ENCODE data around the gene GOLT1A. TPM values are rescaled to one million over a fixed set of nuclear protein-coding genes. Genes with fewer than 3 reads are reported as not detected.
A peak's percentile ranks its signal among the peaks of the same experiment; 100 is the strongest.

The GOLT1A gene
- polyA plus RNA-seq, 3 donors from 2014 or later: not detected

- H3K4me3 Mint-ChIP-seq: peak overlapping the region in 1 of 5 donors; percentile 13
- no peaks in the 10 kb centered on the region for H3K36me3 Mint-ChIP-seq
- no peaks in the 10 kb centered on the region for H3K9me3 Mint-ChIP-seq
- peaks cover 3 to 12% (median 6%) of the 10 kb centered on the region in 3 donors for H3K27me3 Mint-ChIP-seq (ENCODE audit: low read depth in 3 of 3)
- peaks cover 12 to 18% of the 10 kb centered on the region in 2 donors for H3K4me1 Mint-ChIP-seq
- no peak overlapping the region for H3K27ac Mint-ChIP-seq
- DNase-seq: no peak
These were observed 4.8 kb upstream of the GOLT1A start for GRCh38 chr1:204218552-204218951.

- H3K4me3 Mint-ChIP-seq: no peak overlapping the region
- peaks cover 12 to 18% of the 10 kb centered on the region in 2 donors for H3K4me1 Mint-ChIP-seq
- H3K27ac Mint-ChIP-seq: no peak overlapping the region
- H3K36me3 Mint-ChIP-seq: no peaks in the 10 kb centered on the region
- no peak for DNase-seq
- H3K9me3 Mint-ChIP-seq: no peaks in the 10 kb centered on the region
- peaks cover 3 to 12% (median 6%) of the 10 kb centered on the region in 3 donors for H3K27me3 Mint-ChIP-seq (ENCODE audit: low read depth in 3 of 3)
These were observed 3.8 kb upstream of the GOLT1A start for GRCh38 chr1:204217648-204218000.

DNA sequence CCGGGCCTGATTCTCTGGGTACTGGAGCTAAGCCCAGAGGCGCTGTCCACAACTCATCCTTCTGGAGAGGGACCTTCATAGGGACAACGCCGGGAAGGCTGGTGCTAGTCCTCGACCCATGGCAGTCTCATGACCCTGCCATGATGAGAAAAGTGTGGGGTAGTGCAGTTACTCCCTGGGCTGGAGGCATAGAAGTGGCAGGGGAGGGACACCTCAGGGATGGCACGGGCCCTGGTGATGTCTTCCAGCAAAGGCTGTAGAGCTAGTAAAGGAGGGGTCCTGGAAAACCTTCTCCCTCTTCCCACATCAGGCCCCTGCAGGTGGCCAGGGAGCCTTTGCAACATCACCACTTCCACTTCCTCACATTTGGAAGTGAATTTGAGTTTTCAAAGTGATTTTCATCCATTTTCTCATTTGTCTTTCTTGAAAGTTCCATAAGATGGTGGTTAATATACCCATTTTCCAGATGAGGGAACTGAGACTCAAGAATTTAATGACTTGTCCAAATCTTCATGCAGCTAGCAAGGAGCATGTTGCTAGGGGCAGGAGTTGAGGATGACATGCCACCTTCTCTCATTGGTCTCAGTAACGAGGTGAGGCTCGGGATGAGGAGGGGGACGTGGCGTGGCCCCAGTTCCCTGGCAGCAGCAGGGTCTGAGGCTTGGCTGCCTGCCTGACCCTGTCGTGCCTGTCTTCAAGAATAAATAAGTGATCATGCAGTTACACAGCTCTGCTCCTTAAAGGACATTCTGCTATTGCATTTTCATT, 3.3 kb upstream of the GOLT1A start:
- Mint-ChIP-seq H3K27ac (no peak overlapping the region), H3K27me3 (ENCODE audit: low read depth in 3 of 3) (peaks cover 3 to 12% (median 6%) of the 10 kb centered on the region in 3 donors), H3K36me3 (no peaks in the 10 kb centered on the region), H3K4me3 (no peak overlapping the region), H3K9me3 (no peaks in the 10 kb centered on the region), H3K4me1 (peaks cover 12 to 18% of the 10 kb centered on the region in 2 donors)
- DNase-seq: no peak

DNA sequence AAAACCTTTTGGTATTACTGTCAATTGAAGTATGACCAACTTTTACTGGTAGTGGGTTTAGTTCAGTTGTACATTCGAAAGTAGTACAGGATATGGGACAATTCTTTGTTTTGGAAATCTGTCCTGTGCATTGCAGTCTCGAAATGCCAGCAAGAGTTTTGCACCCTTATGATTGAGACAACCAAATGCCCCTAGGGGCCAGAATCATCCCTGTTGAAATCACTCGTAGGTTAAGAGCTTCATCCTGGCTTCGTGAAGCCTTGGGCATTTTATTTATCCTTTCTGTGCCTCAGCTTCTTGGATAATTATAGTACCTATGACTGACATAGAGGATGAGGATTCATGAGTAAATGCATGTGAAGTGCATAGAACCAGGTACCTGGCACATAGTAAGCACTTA, 2.4 kb upstream of the GOLT1A start:
- H3K36me3 Mint-ChIP-seq: no peaks in the 10 kb centered on the region
- H3K9me3 Mint-ChIP-seq: no peaks in the 10 kb centered on the region
- no peak for DNase-seq
- H3K4me3 Mint-ChIP-seq: no peak overlapping the region
- no peak overlapping the region for H3K27ac Mint-ChIP-seq
- H3K27me3 Mint-ChIP-seq (ENCODE audit: low read depth in 3 of 3): peaks cover 3 to 10% (median 3%) of the 10 kb centered on the region in 3 donors
- H3K4me1 Mint-ChIP-seq: peaks cover 12 to 18% of the 10 kb centered on the region in 2 donors

- peaks cover 2 to 9% (median 3%) of the 10 kb centered on the region in 3 donors for H3K27me3 Mint-ChIP-seq (ENCODE audit: low read depth in 3 of 3)
- no peak overlapping the region for H3K27ac Mint-ChIP-seq
- H3K9me3 Mint-ChIP-seq: no peaks in the 10 kb centered on the region
- no peaks in the 10 kb centered on the region for H3K36me3 Mint-ChIP-seq
- peaks cover 6 to 7% of the 10 kb centered on the region in 2 donors for H3K4me1 Mint-ChIP-seq
- no peak overlapping the region for H3K4me3 Mint-ChIP-seq
- DNase-seq: no peak
These were observed 1.1 kb downstream of the GOLT1A start for GRCh38 chr1:204212715-204213114.

DNA sequence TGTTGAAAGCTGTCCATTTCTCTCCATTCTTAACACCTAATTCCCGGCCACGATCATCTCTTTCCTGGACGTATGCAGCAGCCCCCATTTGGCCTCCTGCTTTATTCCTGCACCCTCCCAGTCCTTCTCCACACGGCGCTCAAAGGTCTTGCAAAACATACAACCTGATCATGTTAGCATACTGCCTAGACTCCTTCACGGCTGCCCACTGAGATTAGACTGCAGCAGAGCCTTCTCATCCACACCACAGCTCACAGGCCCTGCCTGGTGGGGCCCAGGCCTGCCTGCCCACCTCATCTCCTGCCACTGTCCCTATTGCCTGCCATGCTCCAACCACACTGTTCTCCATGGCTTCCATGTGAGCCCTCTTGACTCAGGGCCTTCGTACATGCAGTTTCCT, 2.7 kb downstream of the GOLT1A start:
- Mint-ChIP-seq H3K36me3 (no peaks in the 10 kb centered on the region), H3K4me1 (peaks cover 6 to 7% of the 10 kb centered on the region in 2 donors), H3K9me3 (no peaks in the 10 kb centered on the region), H3K4me3 (no peak overlapping the region), H3K27me3 (ENCODE audit: low read depth in 3 of 3) (peaks cover 3 to 9% (median 6%) of the 10 kb centered on the region in 3 donors), H3K27ac (no peak overlapping the region)
- DNase-seq: no peak

DNA sequence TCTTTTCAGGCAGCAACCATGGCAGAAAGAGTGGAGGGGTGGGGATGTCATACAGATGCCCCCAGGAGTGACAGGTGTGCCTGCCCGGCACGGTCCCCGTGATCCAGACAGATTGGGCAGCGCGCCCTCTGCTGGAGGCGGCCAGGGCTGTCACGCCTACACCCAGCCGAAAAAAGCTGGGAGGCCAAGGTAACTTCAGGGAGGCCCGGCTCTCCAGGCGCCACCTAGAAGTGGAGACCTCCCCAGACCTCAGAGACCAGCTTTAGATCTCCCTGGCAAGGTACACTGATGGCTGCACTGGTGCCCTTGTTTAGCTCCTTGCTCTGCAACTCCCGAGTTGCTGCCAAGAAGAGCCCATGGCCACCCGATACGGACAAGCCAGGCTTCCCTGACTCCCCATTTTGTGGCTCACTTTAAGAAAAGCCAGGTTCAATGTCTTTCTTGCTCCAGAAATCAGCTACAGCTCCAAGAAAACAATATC, 6.6 kb downstream of the GOLT1A start:
- no peaks in the 10 kb centered on the region for H3K36me3 Mint-ChIP-seq
- H3K4me3 Mint-ChIP-seq: no peak overlapping the region
- no peaks in the 10 kb centered on the region for H3K9me3 Mint-ChIP-seq
- DNase-seq: peak; percentile 49 to 57 (median 55)
- H3K27ac Mint-ChIP-seq: no peak overlapping the region
- no peaks in the 10 kb centered on the region for H3K4me1 Mint-ChIP-seq
- H3K27me3 Mint-ChIP-seq (ENCODE audit: low read depth in 3 of 3): peaks cover 1 to 12% (median 2%) of the 10 kb centered on the region in 3 donors

- Mint-ChIP-seq H3K27ac (no peak overlapping the region), H3K4me1 (no peaks in the 10 kb centered on the region), H3K27me3 (ENCODE audit: low read depth in 3 of 3) (peaks cover 1 to 12% (median 2%) of the 10 kb centered on the region in 3 donors), H3K4me3 (no peak overlapping the region), H3K9me3 (no peaks in the 10 kb centered on the region), H3K36me3 (no peaks in the 10 kb centered on the region)
- DNase-seq: no peak
These were observed 7.7 kb downstream of the GOLT1A start for GRCh38 chr1:204206121-204206520.

GRCh38 chr1:204205486-204205885, 8.3 kb downstream of the GOLT1A start:
- Mint-ChIP-seq H3K36me3 (no peaks in the 10 kb centered on the region), H3K4me1 (no peaks in the 10 kb centered on the region), H3K27me3 (ENCODE audit: low read depth in 3 of 3) (peaks cover 1 to 12% (median 2%) of the 10 kb centered on the region in 3 donors), H3K27ac (peak overlapping the region in 1 of 6 donors; percentile 1), H3K9me3 (no peaks in the 10 kb centered on the region), H3K4me3 (no peak overlapping the region)
- no peak for DNase-seq

DNA sequence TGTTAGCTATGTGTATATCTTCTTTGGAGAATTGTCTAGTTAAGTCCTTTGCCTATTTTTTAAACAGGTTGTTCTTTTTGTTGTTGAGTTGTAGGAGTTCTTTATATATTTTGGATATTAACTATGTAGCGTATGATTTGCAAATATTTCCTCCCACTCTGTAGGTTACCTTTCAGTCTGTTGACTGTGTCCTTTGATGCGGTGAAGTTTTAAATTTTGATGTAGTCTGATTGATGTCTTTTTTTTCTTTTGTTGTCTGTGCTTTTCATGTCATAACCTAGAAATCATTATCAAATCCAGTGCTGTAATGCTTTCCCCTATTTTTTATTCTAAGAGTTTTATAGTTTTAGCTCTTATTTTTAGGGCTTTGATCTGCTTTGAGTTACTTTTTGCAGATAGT, 8.8 kb downstream of the GOLT1A start:
- no peak overlapping the region for H3K4me3 Mint-ChIP-seq
- H3K4me1 Mint-ChIP-seq: no peaks in the 10 kb centered on the region
- H3K36me3 Mint-ChIP-seq: no peaks in the 10 kb centered on the region
- DNase-seq: no peak
- H3K9me3 Mint-ChIP-seq: no peaks in the 10 kb centered on the region
- H3K27ac Mint-ChIP-seq: no peak overlapping the region
- H3K27me3 Mint-ChIP-seq (ENCODE audit: low read depth in 3 of 3): peaks cover 1 to 12% (median 2%) of the 10 kb centered on the region in 3 donors

- H3K4me1 Mint-ChIP-seq: no peaks in the 10 kb centered on the region
- H3K36me3 Mint-ChIP-seq: no peaks in the 10 kb centered on the region
- DNase-seq: no peak
- no peaks in the 10 kb centered on the region for H3K9me3 Mint-ChIP-seq
- H3K27me3 Mint-ChIP-seq (ENCODE audit: low read depth in 3 of 3): peaks cover 0 to 12% (median 1%) of the 10 kb centered on the region in 3 donors
- H3K4me3 Mint-ChIP-seq: no peak overlapping the region
- no peak overlapping the region for H3K27ac Mint-ChIP-seq
These were observed 10.5 kb downstream of the GOLT1A start for GRCh38 chr1:204203206-204203767.

DNA sequence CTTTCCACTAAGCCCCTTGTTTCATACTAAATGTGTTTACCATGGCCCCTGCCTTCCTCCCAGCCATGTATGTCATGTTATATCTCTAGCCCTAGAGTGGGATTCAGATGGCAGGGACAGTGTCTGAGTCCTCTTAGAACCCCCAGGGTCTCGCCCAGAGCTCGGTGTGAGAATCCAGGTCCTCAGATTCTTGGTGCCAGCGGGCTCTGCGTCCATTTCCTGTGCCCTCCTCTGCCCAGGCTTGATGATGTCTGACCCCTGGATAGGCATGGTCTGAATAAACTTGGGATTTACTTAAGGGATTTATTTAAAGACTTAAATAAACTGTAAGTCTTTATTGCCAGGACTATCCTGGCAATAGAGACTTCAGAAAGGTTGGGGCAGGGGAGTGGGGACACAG, 11.3 kb downstream of the GOLT1A start:
- H3K27me3 Mint-ChIP-seq (ENCODE audit: low read depth in 3 of 3): peaks cover 0 to 12% (median 0%) of the 10 kb centered on the region in 3 donors
- no peaks in the 10 kb centered on the region for H3K4me1 Mint-ChIP-seq
- no peak for DNase-seq
- H3K27ac Mint-ChIP-seq: no peak overlapping the region
- no peaks in the 10 kb centered on the region for H3K9me3 Mint-ChIP-seq
- H3K4me3 Mint-ChIP-seq: no peak overlapping the region
- H3K36me3 Mint-ChIP-seq: no peaks in the 10 kb centered on the region

- no peaks in the 10 kb centered on the region for H3K9me3 Mint-ChIP-seq
These were observed 12.3 kb downstream of the GOLT1A start for GRCh38 chr1:204201348-204202040.

GRCh38 chr1:204199579-204199978, 14.2 kb downstream of the GOLT1A start:
- peaks cover 0 to 2% of the 10 kb centered on the region in 2 donors for H3K4me1 Mint-ChIP-seq
- no peaks in the 10 kb centered on the region for H3K9me3 Mint-ChIP-seq
- no peaks in the 10 kb centered on the region for H3K36me3 Mint-ChIP-seq
- no peak overlapping the region for H3K4me3 Mint-ChIP-seq
- no peak overlapping the region for H3K27ac Mint-ChIP-seq
- H3K27me3 Mint-ChIP-seq (ENCODE audit: low read depth in 3 of 3): peaks cover 2 to 9% (median 4%) of the 10 kb centered on the region in 3 donors
- no peak for DNase-seq

More at GRCh38 chr1:204201348-204202040, 12.3 kb downstream of the GOLT1A start:
- H3K27ac Mint-ChIP-seq: no peak overlapping the region
- H3K27me3 Mint-ChIP-seq (ENCODE audit: low read depth in 3 of 3): peaks cover 0 to 10% (median 2%) of the 10 kb centered on the region in 3 donors
- no peaks in the 10 kb centered on the region for H3K4me1 Mint-ChIP-seq
- no peak for DNase-seq
- H3K36me3 Mint-ChIP-seq: no peaks in the 10 kb centered on the region
- H3K4me3 Mint-ChIP-seq: no peak overlapping the region
